Breast epithelium (tissue), 3 donors: ENCODE measurements around the gene SLC6A1.

ENCODE experiments used
- POLR2A ChIP-seq: fragments of 450-650 bp; IDR thresholded peaks from one replicate; pipeline ENCODE4 v1.6.1; 2016; ENCODE audit warnings: antibody characterized with exemption, mild to moderate bottlenecking, moderate library complexity
- TF ChIP-seq, protein P1 (sequence below), 3 donors: fragments of 450-650 bp; IDR thresholded peaks; one replicate each; pipeline ENCODE4 v1.5.1; 2016 to 2017; ENCODE audit warnings: antibody characterized with exemption in 3 of 3, mild to moderate bottlenecking in 3 of 3, moderate library complexity in 3 of 3

DNA sequence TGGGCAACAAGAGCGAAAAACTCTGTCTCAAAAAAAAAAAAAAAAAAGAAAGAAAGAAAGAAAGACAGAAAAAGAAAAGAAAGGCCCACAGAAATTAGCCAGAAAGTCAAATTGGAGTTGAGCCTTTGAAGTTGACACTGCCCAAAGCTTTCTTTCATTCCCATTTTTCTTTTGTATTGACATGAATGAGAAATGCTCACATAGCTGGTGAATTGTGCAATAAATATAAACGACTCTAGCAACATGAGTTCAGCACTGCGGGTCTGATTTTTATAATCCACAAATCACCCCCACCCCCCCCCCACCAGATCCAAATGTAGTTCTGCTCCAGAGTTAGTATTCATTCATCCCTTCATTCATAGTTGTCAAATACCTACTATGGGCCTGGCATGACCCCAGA, 37.4 kb downstream of the SLC6A1 start:
- TF ChIP-seq, protein P1, sequence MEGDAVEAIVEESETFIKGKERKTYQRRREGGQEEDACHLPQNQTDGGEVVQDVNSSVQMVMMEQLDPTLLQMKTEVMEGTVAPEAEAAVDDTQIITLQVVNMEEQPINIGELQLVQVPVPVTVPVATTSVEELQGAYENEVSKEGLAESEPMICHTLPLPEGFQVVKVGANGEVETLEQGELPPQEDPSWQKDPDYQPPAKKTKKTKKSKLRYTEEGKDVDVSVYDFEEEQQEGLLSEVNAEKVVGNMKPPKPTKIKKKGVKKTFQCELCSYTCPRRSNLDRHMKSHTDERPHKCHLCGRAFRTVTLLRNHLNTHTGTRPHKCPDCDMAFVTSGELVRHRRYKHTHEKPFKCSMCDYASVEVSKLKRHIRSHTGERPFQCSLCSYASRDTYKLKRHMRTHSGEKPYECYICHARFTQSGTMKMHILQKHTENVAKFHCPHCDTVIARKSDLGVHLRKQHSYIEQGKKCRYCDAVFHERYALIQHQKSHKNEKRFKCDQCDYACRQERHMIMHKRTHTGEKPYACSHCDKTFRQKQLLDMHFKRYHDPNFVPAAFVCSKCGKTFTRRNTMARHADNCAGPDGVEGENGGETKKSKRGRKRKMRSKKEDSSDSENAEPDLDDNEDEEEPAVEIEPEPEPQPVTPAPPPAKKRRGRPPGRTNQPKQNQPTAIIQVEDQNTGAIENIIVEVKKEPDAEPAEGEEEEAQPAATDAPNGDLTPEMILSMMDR (IDR thresholded peaks at IDR 0.05) = no peak
- TF ChIP-seq POLR2A = no peak
